Loucy (cell line): ENCODE results near the gene OR6S1.
A peak's percentile ranks its signal among the peaks of the same experiment; 100 is the strongest.

Experiments
- H2AFZ ChIP-seq: fragments of 200-600 bp; sonication (generic); 2 replicates; pipeline ENCODE4 v1.6.0; 2016; ENCODE audit warnings: antibody characterized with exemption, mild to moderate bottlenecking, low read length, moderate library complexity
- H3F3A ChIP-seq: fragments of 200-600 bp; 2 replicates; pipeline ENCODE4 v1.6.0; 2016; ENCODE audit warnings: antibody characterized with exemption, low read depth, mild to moderate bottlenecking
- H3K27me3 ChIP-seq: fragments of 200-600 bp; sonication (generic); 2 replicates; pipeline ENCODE4 v1.6.1; 2014; ENCODE audit warnings: low read length, mild to moderate bottlenecking; ENCODE audit not compliant: insufficient read depth, poor library complexity, severe bottlenecking
- H3K36me3 ChIP-seq: fragments of 200-600 bp; sonication (generic); 2 replicates; pipeline ENCODE4 v1.6.1; 2016; ENCODE audit warnings: low read length; ENCODE audit not compliant: insufficient read depth
- H3K4me1 ChIP-seq: fragments of 200-600 bp; sonication (generic); 2 replicates; pipeline ENCODE4 v1.5.1; 2014; ENCODE audit warnings: low read length, mild to moderate bottlenecking; ENCODE audit not compliant: insufficient read depth, poor library complexity, severe bottlenecking
- H3K4me2 ChIP-seq: fragments of 200-600 bp; sonication (generic); 2 replicates; pipeline ENCODE4 v1.6.0; 2014; ENCODE audit warnings: antibody characterized with exemption, low read length, low read depth, mild to moderate bottlenecking; ENCODE audit not compliant: poor library complexity, severe bottlenecking
- H3K4me3 ChIP-seq: fragments of 200-600 bp; sonication (generic); 2 replicates; pipeline ENCODE4 v1.5.1; 2014; ENCODE audit warnings: low read length, mild to moderate bottlenecking, mixed read lengths; ENCODE audit not compliant: poor library complexity, severe bottlenecking
- H3K79me2 ChIP-seq: fragments of 200-600 bp; sonication (generic); 2 replicates; pipeline ENCODE4 v1.6.1; 2014; ENCODE audit warnings: low read length; ENCODE audit not compliant: insufficient read depth
- H3K9ac ChIP-seq: fragments of 200-600 bp; sonication (generic); 2 replicates; pipeline ENCODE4 v1.6.0; 2014; ENCODE audit warnings: mild to moderate bottlenecking, low read depth, low read length, moderate library complexity; ENCODE audit not compliant: poor library complexity, severe bottlenecking
- H3K9me2 ChIP-seq: fragments of 200-600 bp; sonication (generic); replicated peaks from 2 replicates; pipeline ENCODE4 v1.6.1; 2016; ENCODE audit warnings: low read depth, low read length, mixed read lengths
- H3K9me3 ChIP-seq: fragments of 200-600 bp; sonication (generic); 2 replicates; pipeline ENCODE4 v1.6.1; 2014; ENCODE audit warnings: mild to moderate bottlenecking, antibody characterized with exemption, low read length, low read depth; ENCODE audit not compliant: insufficient read depth
- H4K20me1 ChIP-seq: fragments of 200-600 bp; sonication (generic); 2 replicates; pipeline ENCODE4 v1.6.0; 2014; ENCODE audit warnings: antibody characterized with exemption, low read length, mild to moderate bottlenecking; ENCODE audit not compliant: insufficient read depth, poor library complexity, severe bottlenecking
- CTCF ChIP-seq: fragments of 200-600 bp; sonication (generic); conservative IDR thresholded peaks from 2 replicates; pipeline ENCODE4 v1.5.1; 2014; ENCODE audit warnings: mild to moderate bottlenecking, antibody characterized with exemption, low read length
- EZH2phosphoT487 ChIP-seq: fragments of 200-600 bp; IDR thresholded peaks from 2 replicates; pipeline ENCODE4 v1.6.1; 2018; ENCODE audit warnings: antibody characterized with exemption, mild to moderate bottlenecking, moderate library complexity, borderline replicate concordance

OR6S1 gene

GRCh38 chr14:20675669-20676068 is 34.2 kb upstream of the OR6S1 start:
- no peak overlapping the region for H3K9ac ChIP-seq
- H4K20me1 ChIP-seq, result no peaks in the 10 kb centered on the region
- TF ChIP-seq EZH2phosphoT487 (no peak), CTCF (no peak)
- peaks cover 21% of the 10 kb centered on the region for H3K4me1 ChIP-seq
- no peak overlapping the region for H3K4me3 ChIP-seq
- no peaks in the 10 kb centered on the region for H3K9me2 ChIP-seq
- no peaks in the 10 kb centered on the region for H3K27me3 ChIP-seq
- no peak overlapping the region for H3K4me2 ChIP-seq
- no peaks in the 10 kb centered on the region for H3K9me3 ChIP-seq
- peaks cover under 1% of the 10 kb centered on the region; the same call in 1 of the 2 replicates for H3F3A ChIP-seq
- no peaks in the 10 kb centered on the region for H3K79me2 ChIP-seq
- 0 out of 2 replicates have a peak overlapping the region, but pooled peaks have one; percentile 32 for H2AFZ ChIP-seq
- no peaks in the 10 kb centered on the region for H3K36me3 ChIP-seq

- Histone ChIP-seq H3K9me3 (no peaks in the 10 kb centered on the region), H3K9me2 (no peaks in the 10 kb centered on the region), H3K9ac (no peak overlapping the region), H3K4me3 (no peak overlapping the region), H3F3A (no peaks in the 10 kb centered on the region; the same call in 1 of the 2 replicates), H3K4me1 (peaks cover 25% of the 10 kb centered on the region), H4K20me1 (no peaks in the 10 kb centered on the region), H3K27me3 (no peaks in the 10 kb centered on the region), H3K4me2 (peak overlapping the region; percentile 10), H3K79me2 (no peaks in the 10 kb centered on the region), H3K36me3 (no peaks in the 10 kb centered on the region), H2AFZ (0 out of 2 replicates have a peak overlapping the region, but pooled peaks have one; percentile 37)
- no peak for TF ChIP-seq EZH2phosphoT487
- TF ChIP-seq CTCF, result no peak
Measured at GRCh38 chr14:20671597-20672283, 30.2 kb upstream of the OR6S1 start.

- no peaks in the 10 kb centered on the region for H3K36me3 ChIP-seq
- H3K4me1 ChIP-seq, result peaks cover 25% of the 10 kb centered on the region
- H3F3A ChIP-seq, result no peaks in the 10 kb centered on the region; the same call in 1 of the 2 replicates
- no peaks in the 10 kb centered on the region for H4K20me1 ChIP-seq
- no peak overlapping the region for H3K9ac ChIP-seq
- H3K4me2 ChIP-seq, result no peak overlapping the region
- H2AFZ ChIP-seq, result 0 out of 2 replicates have a peak overlapping the region, but pooled peaks have one; percentile 57
- H3K79me2 ChIP-seq, result no peaks in the 10 kb centered on the region
- no peak overlapping the region for H3K4me3 ChIP-seq
- H3K27me3 ChIP-seq, result no peaks in the 10 kb centered on the region
- no peaks in the 10 kb centered on the region for H3K9me2 ChIP-seq
- H3K9me3 ChIP-seq, result no peaks in the 10 kb centered on the region
- TF ChIP-seq EZH2phosphoT487, result no peak
- TF ChIP-seq CTCF, result no peak
Measured at GRCh38 chr14:20668969-20669368, 27.5 kb upstream of the OR6S1 start.
